MV-4-11 (cell line): Measurements from ENCODE around the gene KLF4.

ENCODE experiments used
- DNase-seq: peaks from one replicate; lab custom pipeline; 2025; lab: John Stamatoyannopoulos, UW

KLF4 gene

DNA sequence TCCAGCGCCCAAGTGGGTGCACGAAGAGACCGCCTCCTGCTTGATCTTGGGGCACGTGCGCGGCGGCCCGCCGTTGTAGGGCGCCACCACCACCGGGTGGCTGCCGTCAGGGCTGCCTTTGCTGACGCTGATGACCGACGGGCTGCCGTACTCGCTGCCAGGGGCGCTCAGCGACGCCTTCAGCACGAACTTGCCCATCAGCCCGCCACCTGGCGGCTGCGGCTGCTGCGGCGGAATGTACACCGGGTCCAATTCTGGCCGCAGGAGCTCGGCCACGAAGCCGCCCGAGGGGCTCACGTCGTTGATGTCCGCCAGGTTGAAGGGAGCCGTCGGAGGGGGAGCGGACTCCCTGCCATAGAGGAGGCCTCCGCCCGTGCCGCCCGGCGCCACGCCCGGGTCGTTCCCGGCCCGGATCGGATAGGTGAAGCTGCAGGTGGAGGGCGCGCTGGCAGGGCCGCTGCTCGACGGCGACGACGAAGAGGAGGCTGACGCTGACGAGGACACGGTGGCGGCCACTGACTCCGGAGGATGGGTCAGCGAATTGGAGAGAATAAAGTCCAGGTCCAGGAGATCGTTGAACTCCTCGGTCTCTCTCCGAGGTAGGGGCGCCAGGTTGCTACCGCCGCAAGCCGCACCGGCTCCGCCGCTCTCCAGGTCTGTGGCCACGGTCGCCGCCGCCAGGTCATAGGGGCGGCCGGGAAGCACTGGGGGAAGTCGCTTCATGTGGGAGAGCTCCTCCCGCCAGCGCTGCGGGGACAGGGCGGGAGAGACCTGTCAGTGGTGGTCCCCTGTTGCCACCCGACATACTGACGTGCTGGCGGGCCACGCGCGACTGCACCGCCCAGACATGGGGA lies 1.8 kb downstream of the KLF4 start:
- no peak for DNase-seq

DNA sequence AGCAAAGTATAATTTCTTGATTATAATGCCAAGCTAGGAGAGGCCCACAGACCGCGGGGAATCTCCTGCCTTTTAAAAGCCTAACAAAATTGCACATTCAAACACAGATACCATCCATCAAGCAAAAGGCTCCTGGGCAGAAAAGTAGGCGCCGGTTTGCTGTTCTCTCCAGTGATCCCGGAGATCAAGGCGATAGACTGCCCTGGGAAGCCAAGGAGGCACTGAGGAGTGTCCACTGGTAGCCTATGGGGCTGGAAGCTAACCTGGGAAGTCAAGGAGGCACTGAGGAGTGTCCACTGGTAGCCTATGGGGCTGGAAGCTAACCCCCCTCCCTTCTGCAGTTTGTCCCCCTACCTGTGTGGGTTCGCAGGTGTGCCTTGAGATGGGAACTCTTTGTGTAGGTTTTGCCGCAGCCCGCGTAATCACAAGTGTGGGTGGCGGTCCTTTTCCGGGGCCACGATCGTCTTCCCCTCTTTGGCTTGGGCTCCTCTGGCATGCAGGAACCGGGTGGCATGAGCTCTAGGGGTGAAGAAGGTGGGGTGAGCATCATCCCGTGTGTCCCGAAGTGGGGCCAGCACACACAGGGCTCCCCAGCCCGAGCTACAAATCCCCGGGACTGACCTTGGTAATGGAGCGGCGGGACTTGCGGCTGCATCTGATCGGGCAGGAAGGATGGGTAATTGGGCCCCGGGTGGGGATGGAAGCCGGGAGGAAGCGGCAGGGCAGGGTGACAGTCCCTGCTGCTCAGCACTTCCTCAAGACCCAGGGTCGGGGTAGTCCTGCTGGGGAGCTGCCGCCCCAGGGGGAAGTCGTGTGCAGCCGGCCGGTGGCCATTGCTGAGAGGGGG lies 2.7 kb downstream of the KLF4 start:
- no peak for DNase-seq

DNA sequence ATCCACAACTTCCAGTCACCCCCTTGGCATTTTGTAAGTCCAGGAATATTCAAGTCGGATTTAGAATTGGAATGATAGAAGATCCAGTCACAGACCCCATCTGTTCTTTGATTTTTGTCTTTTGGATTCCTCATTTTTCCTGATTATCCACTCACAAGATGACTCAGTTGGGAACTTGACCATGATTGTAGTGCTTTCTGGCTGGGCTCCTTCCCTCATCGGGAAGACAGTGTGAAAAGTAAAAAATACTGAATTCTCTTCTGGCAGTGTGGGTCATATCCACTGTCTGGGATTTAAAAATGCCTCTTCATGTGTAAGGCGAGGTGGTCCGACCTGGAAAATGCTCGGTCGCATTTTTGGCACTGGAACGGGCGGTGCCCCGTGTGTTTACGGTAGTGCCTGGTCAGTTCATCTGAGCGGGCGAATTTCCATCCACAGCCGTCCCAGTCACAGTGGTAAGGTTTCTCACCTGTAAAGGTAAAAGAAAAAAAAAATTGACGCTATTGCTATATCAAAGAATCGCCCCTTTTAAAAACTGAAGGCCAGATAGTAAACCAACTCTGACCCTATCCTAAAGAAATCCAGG lies 4.0 kb downstream of the KLF4 start:
- no peak for DNase-seq

GRCh38 chr9:107484117-107484723 lies 5.3 kb downstream of the KLF4 start:
- DNase-seq, result peak; percentile 76

- DNase-seq, result no peak
These were observed 5.9 kb downstream of the KLF4 start for GRCh38 chr9:107483666-107484065.

GRCh38 chr9:107481035-107481434 lies 8.5 kb downstream of the KLF4 start:
- DNase-seq, result peak; percentile 18

GRCh38 chr9:107480386-107480789 lies 9.2 kb downstream of the KLF4 start:
- DNase-seq, result peak; percentile 89

DNA sequence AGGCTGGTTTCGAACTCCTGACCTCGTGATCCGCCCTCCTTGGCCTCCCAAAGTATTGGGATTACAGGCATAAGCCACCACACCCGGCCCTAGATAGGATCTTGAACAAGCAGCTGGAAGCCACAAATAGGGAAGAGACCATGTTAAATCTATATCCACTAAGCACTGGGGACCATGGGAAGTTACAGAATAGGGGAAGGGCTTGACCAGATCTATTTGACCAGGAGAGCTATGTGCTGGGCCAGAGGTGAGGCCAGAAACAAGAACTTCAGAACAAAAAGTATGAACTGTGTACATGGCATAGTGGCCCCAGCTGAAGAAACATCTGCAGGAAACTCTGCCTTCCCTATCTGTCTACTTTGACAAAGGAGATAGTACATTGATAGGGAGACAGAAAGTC lies 10.8 kb downstream of the KLF4 start:
- peak; percentile 45 for DNase-seq

- no peak for DNase-seq
These were observed 15.4 kb downstream of the KLF4 start for GRCh38 chr9:107474124-107474523.

GRCh38 chr9:107472581-107473340 lies 16.8 kb downstream of the KLF4 start:
- DNase-seq, result no peak

DNA sequence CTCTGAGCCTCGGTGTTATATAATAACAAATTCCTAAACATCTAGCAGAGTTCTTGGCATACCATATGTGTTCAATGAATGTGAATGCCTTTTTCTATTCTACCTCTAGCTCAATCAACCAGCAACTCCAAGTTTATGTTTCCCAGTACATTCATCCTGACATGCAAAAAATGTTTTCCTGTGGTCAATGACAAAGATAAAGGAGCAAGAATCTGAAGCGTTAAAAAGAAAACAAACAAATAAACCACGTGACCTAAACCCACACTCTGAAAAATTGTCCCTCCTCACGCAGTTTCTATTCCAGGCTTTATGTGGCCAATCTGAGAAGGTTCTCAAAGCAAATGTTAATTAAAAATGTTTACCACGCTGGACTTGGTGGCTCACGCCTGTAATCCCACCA lies 18.0 kb downstream of the KLF4 start:
- DNase-seq, result no peak

- no peak for DNase-seq
These were observed 22.2 kb downstream of the KLF4 start for GRCh38 chr9:107467416-107467815.

GRCh38 chr9:107466826-107467225 lies 22.7 kb downstream of the KLF4 start:
- no peak for DNase-seq

DNA sequence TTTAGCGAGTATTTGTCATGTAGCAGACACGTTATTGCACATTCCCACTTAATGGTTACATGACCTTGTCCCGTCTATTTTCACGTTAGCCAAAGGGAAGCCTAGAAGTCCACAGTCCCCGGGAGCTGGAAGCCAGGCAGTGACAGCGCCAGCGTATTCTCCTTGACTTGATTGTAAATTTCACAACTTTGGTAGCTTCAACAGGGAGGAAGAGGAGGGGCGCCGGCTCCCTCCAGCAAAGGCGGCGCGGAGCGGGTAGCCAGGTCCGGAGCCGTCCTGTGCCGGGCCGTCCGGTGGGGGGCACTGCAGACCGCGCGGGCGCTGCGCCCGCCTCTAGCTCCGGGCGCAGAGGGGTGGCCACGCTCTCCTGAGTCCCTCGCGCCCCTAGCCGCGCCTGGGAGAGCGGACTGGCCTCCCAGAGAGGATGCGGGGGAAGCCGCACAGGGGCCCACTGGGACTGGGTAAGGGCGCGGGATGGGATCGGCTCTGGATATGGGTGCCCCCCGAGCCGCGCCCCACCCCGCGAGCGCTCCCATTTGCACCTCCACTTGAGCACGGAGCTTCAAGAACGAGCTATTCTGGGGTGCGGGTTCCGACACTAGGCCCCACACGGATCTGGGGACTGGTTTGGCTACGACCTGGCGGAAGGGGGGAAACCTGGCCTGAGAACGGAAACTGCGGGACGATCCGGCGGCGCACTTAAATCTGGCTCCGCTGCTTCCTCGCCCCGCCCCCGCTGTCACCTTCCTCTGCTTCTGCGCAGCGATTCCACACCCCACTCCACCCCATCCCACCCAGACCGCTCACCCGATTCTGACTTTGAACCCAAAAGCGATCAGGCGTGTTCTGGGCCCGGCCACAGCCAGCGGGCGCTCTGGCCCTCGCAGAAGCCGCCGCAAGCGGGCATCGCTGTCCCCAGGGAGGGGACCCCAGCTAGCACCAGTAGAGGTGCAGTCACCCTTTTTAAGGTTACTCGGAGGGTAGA lies 23.8 kb downstream of the KLF4 start:
- peak; percentile 47 for DNase-seq

- DNase-seq, result no peak
These were observed 25.1 kb downstream of the KLF4 start for GRCh38 chr9:107464516-107464915.

DNA sequence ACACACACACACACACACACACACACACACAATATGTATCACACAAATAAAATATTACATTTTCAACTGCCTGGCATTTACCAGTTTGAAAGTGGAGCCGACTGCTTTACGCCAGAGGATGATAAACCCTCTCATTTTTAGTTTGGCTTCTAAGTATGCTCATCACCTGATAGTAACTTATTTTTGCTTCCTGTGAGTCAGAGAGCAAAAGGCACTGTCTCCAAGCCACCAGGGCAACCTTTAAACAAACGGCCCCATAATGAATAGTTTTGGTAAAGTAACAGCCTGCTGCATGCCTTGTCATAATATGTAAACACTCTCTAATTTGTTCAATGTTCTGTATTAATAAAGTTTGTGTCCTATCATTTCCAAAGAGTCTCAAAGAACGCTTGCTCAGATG lies 26.9 kb downstream of the KLF4 start:
- no peak for DNase-seq

GRCh38 chr9:107460153-107461023 lies 29.2 kb downstream of the KLF4 start:
- no peak for DNase-seq

DNA sequence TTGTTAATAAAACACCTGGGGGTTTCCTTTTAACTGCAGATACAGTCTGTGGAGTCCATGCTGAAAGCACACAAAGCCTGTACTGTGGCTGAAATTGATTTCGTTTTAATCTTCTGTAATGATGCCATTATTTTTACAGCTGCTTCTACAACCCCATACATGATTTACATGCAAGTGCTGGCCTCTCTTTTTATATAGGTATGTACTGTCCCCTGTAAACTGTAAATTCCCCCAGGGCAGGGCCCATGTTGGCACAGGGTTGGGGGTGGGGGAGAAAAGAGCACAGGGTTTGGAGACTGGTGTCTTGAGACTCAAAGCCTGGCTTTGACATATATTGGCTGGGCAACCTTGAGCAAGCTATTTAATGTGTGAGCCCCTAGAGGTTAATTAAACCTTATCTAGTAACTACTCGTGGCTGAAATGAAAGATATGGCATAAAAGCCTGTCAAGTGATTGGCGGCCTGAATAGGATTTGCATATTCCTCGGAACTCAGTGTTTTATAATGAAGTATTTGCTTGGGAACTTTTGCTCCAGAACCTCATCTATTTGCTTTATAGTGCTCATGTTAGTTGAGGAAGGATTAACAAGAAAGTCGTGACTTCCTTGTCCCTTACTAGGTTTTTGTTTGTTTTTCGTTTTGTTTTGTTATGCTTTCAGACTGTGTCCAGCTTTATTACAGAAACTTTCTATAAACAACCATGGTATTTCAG lies 34.0 kb downstream of the KLF4 start:
- no peak for DNase-seq

GRCh38 chr9:107453479-107453878 lies 36.1 kb downstream of the KLF4 start:
- no peak for DNase-seq
